Measurements from ENCODE around the gene PTCD1.

The PTCD1 gene

DNA sequence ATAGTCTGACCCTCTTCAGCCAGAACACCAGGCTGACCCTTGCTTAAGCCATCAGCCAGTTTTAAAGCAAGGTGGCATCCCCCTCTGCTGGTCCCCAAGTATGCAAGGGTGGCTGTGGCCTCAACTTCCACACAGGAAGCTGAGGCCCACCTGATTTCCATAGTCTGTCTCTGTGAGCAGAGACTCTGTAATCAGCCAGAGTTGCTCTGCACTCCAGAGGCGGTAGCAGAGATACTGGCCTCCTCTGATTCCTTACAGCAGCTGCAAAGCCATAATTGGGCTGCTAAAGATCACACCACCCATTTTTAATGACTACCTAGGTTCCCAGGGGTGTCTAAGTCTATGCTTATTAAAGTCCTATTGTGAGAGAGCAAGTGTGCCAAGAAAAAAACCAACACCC is 32.0 kb downstream of the PTCD1 start:
- in situ Hi-C loops (cut with HindIII; ENCODE audit: low sequenced_read_pairs), result no loop called here
- TF ChIP-seq, protein P1, sequence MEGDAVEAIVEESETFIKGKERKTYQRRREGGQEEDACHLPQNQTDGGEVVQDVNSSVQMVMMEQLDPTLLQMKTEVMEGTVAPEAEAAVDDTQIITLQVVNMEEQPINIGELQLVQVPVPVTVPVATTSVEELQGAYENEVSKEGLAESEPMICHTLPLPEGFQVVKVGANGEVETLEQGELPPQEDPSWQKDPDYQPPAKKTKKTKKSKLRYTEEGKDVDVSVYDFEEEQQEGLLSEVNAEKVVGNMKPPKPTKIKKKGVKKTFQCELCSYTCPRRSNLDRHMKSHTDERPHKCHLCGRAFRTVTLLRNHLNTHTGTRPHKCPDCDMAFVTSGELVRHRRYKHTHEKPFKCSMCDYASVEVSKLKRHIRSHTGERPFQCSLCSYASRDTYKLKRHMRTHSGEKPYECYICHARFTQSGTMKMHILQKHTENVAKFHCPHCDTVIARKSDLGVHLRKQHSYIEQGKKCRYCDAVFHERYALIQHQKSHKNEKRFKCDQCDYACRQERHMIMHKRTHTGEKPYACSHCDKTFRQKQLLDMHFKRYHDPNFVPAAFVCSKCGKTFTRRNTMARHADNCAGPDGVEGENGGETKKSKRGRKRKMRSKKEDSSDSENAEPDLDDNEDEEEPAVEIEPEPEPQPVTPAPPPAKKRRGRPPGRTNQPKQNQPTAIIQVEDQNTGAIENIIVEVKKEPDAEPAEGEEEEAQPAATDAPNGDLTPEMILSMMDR (IDR thresholded peaks at IDR 0.05; ENCODE audit: low read depth, low read length, missing control alignments), result no peak
- H3K4me3 ChIP-seq (ENCODE audit: low read depth, low read length), result no peak overlapping the region
- DNase-seq (ENCODE audit: low read depth), result no peak

DNA sequence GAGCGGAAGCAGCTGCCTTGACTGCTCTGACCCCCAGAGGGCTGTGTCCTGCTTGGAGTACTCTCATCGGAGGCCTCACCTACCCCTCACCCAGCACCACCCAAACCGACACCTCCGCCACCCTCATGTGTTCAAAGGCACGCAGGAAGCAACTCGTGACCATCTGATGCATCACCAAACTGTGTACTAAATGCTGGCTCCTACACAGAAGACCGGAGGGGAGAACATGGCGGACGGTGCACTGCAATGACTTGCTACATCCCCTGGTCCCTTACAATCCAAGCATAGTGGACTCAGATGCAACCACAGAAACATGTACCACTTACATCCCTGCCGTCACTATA is 33.6 kb downstream of the PTCD1 start:
- in situ Hi-C loops (cut with HindIII; ENCODE audit: low sequenced_read_pairs), result no loop called here
- H3K4me3 ChIP-seq (ENCODE audit: low read depth, low read length), result no peak overlapping the region
- no peak for DNase-seq (ENCODE audit: low read depth)
- TF ChIP-seq, protein P1 (IDR thresholded peaks at IDR 0.05; ENCODE audit: low read depth, low read length, missing control alignments), result no peak

DNA sequence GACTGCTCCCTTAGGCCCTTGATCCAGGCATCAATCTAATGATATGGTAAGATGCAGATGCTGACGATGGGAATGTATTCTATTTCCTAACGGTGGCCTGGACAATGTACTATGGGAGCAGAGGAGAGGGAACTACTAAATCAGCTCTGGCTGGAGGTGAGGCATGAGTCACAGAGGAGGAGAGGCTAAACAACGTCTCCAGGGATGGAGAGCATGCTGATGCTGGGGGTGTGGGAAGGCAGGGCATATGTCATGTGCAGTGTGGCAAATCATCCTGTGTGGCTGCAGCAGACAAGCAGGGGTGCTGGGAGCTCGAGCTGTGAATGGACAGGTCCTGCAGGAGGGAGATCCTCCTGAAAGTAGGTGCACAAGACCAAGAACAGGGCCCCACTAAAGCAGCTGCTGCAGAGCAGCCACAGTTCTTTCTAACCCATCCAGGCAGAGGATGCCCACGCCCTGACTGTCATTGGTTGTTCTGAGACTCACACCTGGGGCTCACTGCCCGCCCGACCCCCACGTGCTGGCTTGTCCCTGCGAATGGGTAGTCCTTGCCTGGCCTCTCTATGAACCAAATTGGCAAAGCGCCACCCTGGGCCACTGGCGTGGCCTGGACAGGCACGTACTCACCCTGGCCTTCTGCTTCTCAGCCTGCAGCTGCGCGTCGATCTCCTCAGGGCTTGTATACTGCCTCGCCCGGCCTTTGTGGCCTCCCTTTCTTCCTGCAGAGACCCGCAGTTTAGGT is 34.2 kb downstream of the PTCD1 start:
- no peak for DNase-seq (ENCODE audit: low read depth)
- in situ Hi-C loops (cut with HindIII; ENCODE audit: low sequenced_read_pairs), result no loop called here
- TF ChIP-seq, protein P1 (IDR thresholded peaks at IDR 0.05; ENCODE audit: low read depth, low read length, missing control alignments), result no peak
- H3K4me3 ChIP-seq (ENCODE audit: low read depth, low read length), result no peak overlapping the region

DNA sequence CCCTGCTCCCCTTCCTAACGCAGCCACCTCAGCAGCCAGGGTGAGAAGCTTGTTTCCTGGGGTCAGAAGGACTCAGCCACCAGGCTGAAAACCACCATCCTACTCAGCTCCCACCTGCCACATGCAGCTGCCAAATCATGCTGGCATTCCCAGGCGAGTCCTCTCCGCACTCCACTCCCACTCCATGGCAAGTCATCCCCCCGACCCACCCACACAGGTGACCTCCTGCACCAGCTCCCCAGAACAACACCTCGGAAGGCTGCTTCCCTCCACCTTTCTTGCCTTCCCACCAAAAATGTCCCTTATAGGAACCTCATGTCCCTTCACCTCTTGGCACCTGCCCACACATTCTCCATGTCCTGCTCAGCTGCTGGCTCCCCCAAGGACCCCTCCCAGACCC is 34.8 kb downstream of the PTCD1 start:
- TF ChIP-seq, protein P1 (IDR thresholded peaks at IDR 0.05; ENCODE audit: low read depth, low read length, missing control alignments), result no peak
- no peak for DNase-seq (ENCODE audit: low read depth)
- in situ Hi-C loops (cut with HindIII; ENCODE audit: low sequenced_read_pairs), result no loop called here
- no peak overlapping the region for H3K4me3 ChIP-seq (ENCODE audit: low read depth, low read length)

DNA sequence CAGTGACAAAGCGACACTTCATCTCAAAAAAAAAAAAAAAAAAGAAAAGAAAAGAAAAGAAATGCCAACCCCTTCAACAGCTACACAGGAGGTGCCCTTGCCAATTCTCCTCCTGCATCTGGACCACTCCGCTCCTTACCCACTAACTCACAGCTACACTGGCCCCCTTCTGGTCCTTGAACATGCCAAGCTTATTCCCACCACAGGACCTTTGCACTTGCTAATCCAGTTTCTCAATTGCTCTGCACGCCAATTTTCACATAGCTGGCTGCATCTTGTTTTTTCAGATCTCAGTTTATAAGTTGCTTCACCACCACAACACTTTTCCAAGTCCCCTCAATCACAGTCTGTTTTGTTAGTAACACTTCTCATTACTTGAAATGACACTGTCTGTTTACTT is 35.7 kb downstream of the PTCD1 start:
- DNase-seq (ENCODE audit: low read depth), result no peak
- in situ Hi-C loops (cut with HindIII; ENCODE audit: low sequenced_read_pairs), result no loop called here
- TF ChIP-seq, protein P1 (IDR thresholded peaks at IDR 0.05; ENCODE audit: low read depth, low read length, missing control alignments), result no peak
- H3K4me3 ChIP-seq (ENCODE audit: low read depth, low read length), result no peak overlapping the region

DNA sequence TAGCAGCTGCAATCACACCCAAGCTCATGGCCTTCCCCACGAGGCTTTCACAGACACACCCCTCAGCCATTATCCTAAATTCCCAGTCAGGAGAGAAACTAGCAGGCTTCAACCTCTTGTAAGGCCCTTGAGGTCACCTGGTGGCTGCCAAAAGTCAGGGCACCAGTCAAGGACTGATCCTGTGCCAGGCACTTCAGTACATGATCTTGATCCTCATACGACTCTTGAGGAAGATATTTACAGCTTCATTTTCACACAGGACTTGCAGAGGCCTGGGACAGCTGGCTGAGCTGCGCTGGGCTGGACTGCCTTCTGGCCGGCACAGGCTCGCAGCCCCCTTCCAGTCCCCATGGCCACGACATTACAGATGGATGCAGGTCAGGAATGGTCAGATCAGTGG is 39.0 kb downstream of the PTCD1 start:
- no peak overlapping the region for H3K4me3 ChIP-seq (ENCODE audit: low read depth, low read length)
- TF ChIP-seq, protein P1 (IDR thresholded peaks at IDR 0.05; ENCODE audit: low read depth, low read length, missing control alignments), result no peak
- in situ Hi-C loops (cut with HindIII; ENCODE audit: low sequenced_read_pairs), result no loop called here
- DNase-seq (ENCODE audit: low read depth), result no peak
